Tibial nerve (tissue), 4 donors: ENCODE measurements around the gene PLSCR4.
A peak's percentile ranks its signal among the peaks of the same experiment; 100 is the strongest.

ENCODE experiments used
- CTCF ChIP-seq, 5 experiments: fragments of 200-600 bp in 3 of 5; fragments of 450-650 bp in 2 of 5; sonication (generic) in 3 of 5; IDR thresholded peaks; one replicate each; pipeline ENCODE4 v1.5.1; 2016 to 2019; ENCODE audit warnings: antibody characterized with exemption in 5 of 5, mild to moderate bottlenecking in 3 of 5, moderate library complexity in 2 of 5
- EP300 ChIP-seq, 2 donors: sonication (generic); formaldehyde crosslinking; IDR thresholded peaks; one replicate each; pipeline ENCODE4 v1.6.1; 2017; ENCODE audit warnings: antibody characterized with exemption in 2 of 2, mild to moderate bottlenecking in 1 of 2
- POLR2A ChIP-seq, 2 donors: fragments of 450-650 bp; IDR thresholded peaks; one replicate each; pipeline ENCODE4 v1.6.1; 2017; ENCODE audit warnings: antibody characterized with exemption in 2 of 2, mild to moderate bottlenecking in 2 of 2, moderate library complexity in 2 of 2

GRCh38 chr3:146160964-146161662 is 89.8 kb downstream of the PLSCR4 start, which contains the start of gene PLOD2:
- TF ChIP-seq CTCF (IDR thresholded peaks at IDR 0.05) (peak in 1 of 5 experiments; percentile 10), POLR2A (IDR thresholded peaks at IDR 0.05) (peak; percentile 51 to 67), EP300 (IDR thresholded peaks at IDR 0.05) (peak in 1 of 2 donors; percentile 32)
